ENCODE data around the gene KATNB1.

DNA sequence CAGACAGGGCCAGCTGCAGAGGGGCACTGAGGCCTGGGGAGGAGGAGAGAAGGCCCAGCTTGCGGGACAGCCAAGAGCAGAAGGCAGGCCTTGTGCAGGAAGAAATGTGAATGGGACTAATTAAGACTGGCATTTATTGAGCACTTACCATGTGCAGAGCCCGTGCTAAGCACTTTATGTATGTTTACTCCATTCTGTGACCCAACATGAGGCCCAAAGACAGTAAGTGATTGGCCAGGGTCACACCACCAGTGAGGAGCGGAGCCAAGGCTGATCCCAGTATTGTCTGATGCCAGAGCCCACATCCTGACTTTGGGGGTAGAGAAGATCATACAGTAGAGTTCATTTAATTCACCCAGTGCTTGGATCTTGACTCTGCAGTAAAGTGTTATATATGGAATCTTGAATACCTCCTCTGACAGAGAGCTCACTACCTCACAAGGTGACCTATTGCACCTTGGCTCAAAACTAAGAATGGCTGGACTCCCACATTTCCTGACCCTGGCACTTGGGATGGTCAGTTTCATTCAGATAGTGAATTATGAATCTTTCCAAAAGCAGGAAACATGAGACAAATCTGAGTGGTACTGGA lies 13.6 kb downstream of the KATNB1 start:
- TF ChIP-seq, protein P1, sequence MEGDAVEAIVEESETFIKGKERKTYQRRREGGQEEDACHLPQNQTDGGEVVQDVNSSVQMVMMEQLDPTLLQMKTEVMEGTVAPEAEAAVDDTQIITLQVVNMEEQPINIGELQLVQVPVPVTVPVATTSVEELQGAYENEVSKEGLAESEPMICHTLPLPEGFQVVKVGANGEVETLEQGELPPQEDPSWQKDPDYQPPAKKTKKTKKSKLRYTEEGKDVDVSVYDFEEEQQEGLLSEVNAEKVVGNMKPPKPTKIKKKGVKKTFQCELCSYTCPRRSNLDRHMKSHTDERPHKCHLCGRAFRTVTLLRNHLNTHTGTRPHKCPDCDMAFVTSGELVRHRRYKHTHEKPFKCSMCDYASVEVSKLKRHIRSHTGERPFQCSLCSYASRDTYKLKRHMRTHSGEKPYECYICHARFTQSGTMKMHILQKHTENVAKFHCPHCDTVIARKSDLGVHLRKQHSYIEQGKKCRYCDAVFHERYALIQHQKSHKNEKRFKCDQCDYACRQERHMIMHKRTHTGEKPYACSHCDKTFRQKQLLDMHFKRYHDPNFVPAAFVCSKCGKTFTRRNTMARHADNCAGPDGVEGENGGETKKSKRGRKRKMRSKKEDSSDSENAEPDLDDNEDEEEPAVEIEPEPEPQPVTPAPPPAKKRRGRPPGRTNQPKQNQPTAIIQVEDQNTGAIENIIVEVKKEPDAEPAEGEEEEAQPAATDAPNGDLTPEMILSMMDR (IDR thresholded peaks at IDR 0.05), result no peak
- TF ChIP-seq POLR2A (IDR thresholded peaks at IDR 0.05), result no peak

Measured in lower leg skin (tissue), 3 donors.